DOHH2 (cell line): Measurements from ENCODE around the gene GALNT18.
"Not testable (repeated sequence)": the region's sequence is repeated elsewhere in the genome, so short reads cannot be mapped to it uniquely, and the experiment has no call there.

ENCODE experiments used
- H3F3A ChIP-seq: fragments of 200-600 bp; sonication (generic), shearing (Covaris generic); 2 replicates; pipeline ENCODE4 v1.6.0; 2016; ENCODE audit warnings: antibody characterized with exemption, mild to moderate bottlenecking; ENCODE audit not compliant: control insufficient read depth, insufficient read depth
- H3K27ac ChIP-seq: fragments of 200-600 bp; sonication (generic); 2 replicates; pipeline ENCODE4 v1.5.1; 2014; ENCODE audit warnings: low read depth, mild to moderate bottlenecking, low read length, moderate library complexity
- H3K27me3 ChIP-seq: fragments of 200-600 bp; sonication (generic); 2 replicates; pipeline ENCODE4 v1.6.1; 2014; ENCODE audit warnings: mild to moderate bottlenecking, low read length, mixed read lengths; ENCODE audit not compliant: control insufficient read depth
- H3K36me3 ChIP-seq: fragments of 200-600 bp; sonication (generic); 2 replicates; pipeline ENCODE4 v1.6.1; 2014; ENCODE audit warnings: mild to moderate bottlenecking, low read length, moderate library complexity, mixed read lengths; ENCODE audit not compliant: control insufficient read depth
- H3K4me1 ChIP-seq: fragments of 200-600 bp; sonication (generic); 2 replicates; pipeline ENCODE4 v1.6.1; 2014; ENCODE audit warnings: mild to moderate bottlenecking, low read length, mixed read lengths; ENCODE audit not compliant: control insufficient read depth
- H3K4me2 ChIP-seq: fragments of 200-600 bp; sonication (generic); 2 replicates; pipeline ENCODE4 v1.6.0; 2014; ENCODE audit warnings: mild to moderate bottlenecking, low read length, moderate library complexity
- H3K4me3 ChIP-seq: fragments of 200-600 bp; sonication (generic); 2 replicates; pipeline ENCODE4 v1.5.1; 2014; ENCODE audit warnings: mild to moderate bottlenecking, low read length, mixed read lengths
- H3K79me2 ChIP-seq: fragments of 200-600 bp; sonication (generic); 2 replicates; pipeline ENCODE4 v1.6.1; 2014; ENCODE audit warnings: mild to moderate bottlenecking, low read length, mixed read lengths; ENCODE audit not compliant: control insufficient read depth
- H3K9me2 ChIP-seq: fragments of 200-600 bp; sonication (generic); replicated peaks from 2 replicates; pipeline ENCODE4 v1.6.1; 2014; ENCODE audit warnings: mild to moderate bottlenecking, low read length, mixed read lengths; ENCODE audit not compliant: control insufficient read depth
- H3K9me3 ChIP-seq: fragments of 200-600 bp; sonication (generic); 2 replicates; pipeline ENCODE4 v1.6.1; 2014; ENCODE audit warnings: antibody characterized with exemption, low read length, mixed read lengths; ENCODE audit not compliant: control insufficient read depth, insufficient read depth
- H4K20me1 ChIP-seq: fragments of 200-600 bp; sonication (generic); 2 replicates; pipeline ENCODE4 v1.6.0; 2014; ENCODE audit warnings: low read depth, mild to moderate bottlenecking, antibody characterized with exemption, low read length, moderate library complexity; ENCODE audit not compliant: control insufficient read depth, insufficient read depth
- CTCF ChIP-seq: fragments of 200-600 bp; sonication (generic); IDR thresholded peaks from one replicate; pipeline ENCODE4 v1.5.1; 2014; ENCODE audit warnings: antibody characterized with exemption, mild to moderate bottlenecking, low read depth, low read length; ENCODE audit not compliant: poor library complexity, severe bottlenecking
- EZH2phosphoT487 ChIP-seq: fragments of 200-600 bp; sonication (generic); IDR thresholded peaks from 2 replicates; pipeline ENCODE4 v1.6.1; 2017; ENCODE audit warnings: borderline replicate concordance, mild to moderate bottlenecking, antibody characterized with exemption, low read length, moderate library complexity, mixed read lengths

GALNT18 gene

GRCh38 chr11:11359611-11360010 lies 262.2 kb downstream of the GALNT18 start:
- TF ChIP-seq CTCF (no peak), EZH2phosphoT487 (no peak)
- no peak overlapping the region for H3K4me3 ChIP-seq
- no peaks in the 10 kb centered on the region for H4K20me1 ChIP-seq
- no peaks in the 10 kb centered on the region for H3F3A ChIP-seq
- H3K36me3 ChIP-seq, result no peaks in the 10 kb centered on the region
- peaks cover 2% of the 10 kb centered on the region; the same call in 1 of the 2 replicates for H3K27me3 ChIP-seq
- H3K4me2 ChIP-seq, result no peak overlapping the region
- H3K4me1 ChIP-seq, result no peaks in the 10 kb centered on the region
- no peaks in the 10 kb centered on the region for H3K79me2 ChIP-seq
- H3K9me3 ChIP-seq, result no peaks in the 10 kb centered on the region
- H3K27ac ChIP-seq, result no peak overlapping the region
- no peaks in the 10 kb centered on the region for H3K9me2 ChIP-seq

- Histone ChIP-seq H3K27ac (no peak overlapping the region), H3K79me2 (no peaks in the 10 kb centered on the region), H4K20me1 (no peaks in the 10 kb centered on the region), H3K9me3 (no peaks in the 10 kb centered on the region), H3K4me2 (no peak overlapping the region), H3K27me3 (peaks cover 2% of the 10 kb centered on the region; the same call in 1 of the 2 replicates), H3K4me1 (no peaks in the 10 kb centered on the region), H3F3A (no peaks in the 10 kb centered on the region), H3K9me2 (no peaks in the 10 kb centered on the region), H3K36me3 (no peaks in the 10 kb centered on the region), H3K4me3 (no peak overlapping the region)
- TF ChIP-seq EZH2phosphoT487, result no peak
- TF ChIP-seq CTCF, result no peak
These were observed 265.0 kb downstream of the GALNT18 start for GRCh38 chr11:11356842-11357241.

GRCh38 chr11:11352878-11353277 lies 268.9 kb downstream of the GALNT18 start, which contains the start of gene CSNK2A3:
CSNK2A3 (minus strand) TSS chr11:11353250; CDS start chr11:11353119, 131 bp downstream.
- not testable (repeated sequence) for H3K9me2 ChIP-seq, H4K20me1 ChIP-seq, H3K4me3 ChIP-seq, H3K27ac ChIP-seq, H3K36me3 ChIP-seq, H3K79me2 ChIP-seq, H3K4me1 ChIP-seq, H3F3A ChIP-seq, H3K9me3 ChIP-seq, H3K4me2 ChIP-seq, H3K27me3 ChIP-seq

GRCh38 chr11:11351851-11352250 lies 270.0 kb downstream of the GALNT18 start:
- H3K27me3 ChIP-seq, H3K9me3 ChIP-seq, H3K27ac ChIP-seq, H3K36me3 ChIP-seq, H3K4me1 ChIP-seq, H3K79me2 ChIP-seq, H3K4me3 ChIP-seq, H3K9me2 ChIP-seq, H4K20me1 ChIP-seq, H3K4me2 ChIP-seq, H3F3A ChIP-seq: not testable (repeated sequence)
